NCI-H748 (cell line): ENCODE measurements around the gene MRI1.

Source experiments
- DNase-seq: peaks from one replicate; lab custom pipeline; 2025; ENCODE audit not compliant: unreplicated experiment; lab: John Stamatoyannopoulos, UW

Gene MRI1

DNA sequence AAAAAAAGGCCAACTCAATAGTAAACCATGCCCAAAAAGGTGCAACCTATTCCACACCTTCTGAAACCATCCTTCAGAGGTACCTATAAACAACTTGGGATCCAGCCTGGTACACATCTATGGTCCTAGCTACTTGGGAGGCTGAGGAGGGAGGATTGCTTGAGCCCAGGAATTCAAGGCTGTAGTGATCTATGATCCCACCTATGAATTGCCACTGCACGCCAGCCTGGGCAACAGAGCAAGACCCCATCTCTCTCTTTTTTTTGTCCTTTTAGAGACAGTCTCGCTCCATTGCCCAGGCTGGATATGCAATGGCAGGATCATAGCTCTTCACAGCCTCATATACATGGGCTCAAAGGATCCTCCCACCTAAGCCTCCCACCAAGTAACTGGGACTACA is 57.0 kb downstream of the MRI1 start:
- no peak for DNase-seq

DNA sequence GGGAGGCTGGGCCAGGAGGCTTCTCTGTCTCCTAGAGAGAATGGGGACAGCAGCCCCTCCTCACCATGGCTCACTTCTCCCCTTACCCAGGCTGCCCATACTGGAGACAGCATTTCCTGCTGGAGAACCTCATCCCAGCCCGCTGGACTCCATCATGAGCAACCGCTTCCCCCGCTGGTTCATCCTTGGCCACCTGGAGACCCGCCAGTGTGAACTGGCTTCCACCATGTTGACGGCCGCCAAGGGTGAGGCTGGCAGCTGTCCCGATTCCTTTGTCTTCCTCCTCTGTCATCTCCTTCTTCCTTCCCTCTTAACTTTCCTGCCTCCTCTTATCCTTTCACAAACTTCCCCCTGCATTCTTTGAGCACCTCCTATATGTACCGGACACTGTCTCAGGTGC is 58.9 kb downstream of the MRI1 start:
- no peak for DNase-seq
